ENCODE measurements around the gene SENP2.

Gene SENP2

DNA sequence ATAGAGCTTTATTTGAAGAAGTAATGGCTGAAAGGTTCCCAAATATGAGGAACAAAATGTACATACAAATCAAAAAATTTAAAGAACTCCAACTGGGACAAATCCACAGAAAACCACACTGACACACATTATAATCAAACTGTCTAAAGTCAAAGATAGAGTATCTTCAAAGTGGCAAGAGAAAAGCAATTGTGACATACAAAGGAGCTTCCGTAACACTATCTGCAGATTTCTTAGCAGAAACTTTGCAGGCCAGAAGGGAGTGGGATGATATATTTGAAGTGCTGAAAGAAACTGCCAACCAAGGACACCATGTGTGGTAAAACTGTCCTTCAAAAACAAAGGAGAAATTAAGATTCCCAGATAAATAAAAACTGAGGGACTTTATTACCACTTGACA is 91.9 kb downstream of the SENP2 start:
- DNase-seq (ENCODE audit: low spot score) (no peak), FAIRE-seq (no peak)

DNA sequence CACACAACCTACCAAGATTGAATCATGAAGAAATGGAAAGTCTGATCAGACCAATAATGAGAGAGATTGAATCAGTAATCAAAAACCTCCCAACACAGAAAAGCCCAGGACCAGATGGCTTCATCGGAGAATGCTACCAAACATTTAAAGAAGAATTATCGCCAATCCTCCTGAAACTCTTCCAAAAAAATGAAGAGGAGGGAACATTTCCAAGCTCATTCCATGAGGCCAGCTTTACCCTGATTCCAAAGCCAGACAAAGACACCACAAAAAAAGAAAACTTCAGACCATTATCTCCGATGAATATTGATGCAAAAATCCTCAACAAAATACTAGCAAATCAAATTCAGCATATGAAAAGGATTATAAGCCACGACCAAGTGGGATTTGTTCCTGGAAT is 94.1 kb downstream of the SENP2 start:
- no peak for FAIRE-seq

More for the DNA sequence above, 94.1 kb downstream of the SENP2 start:
- no peak for DNase-seq (ENCODE audit: low spot score)

Data from urothelium cell line (cell line).